T-helper 1 cell treated with Interleukin-12 subunit alpha and Interleukin-12 subunit beta and Interleukin-4 antibody, amounts not matched to agents 30 μg/mL and 1 μg/mL, for 36 hours (primary cell): Measurements from ENCODE around the gene GAMT.

Source experiments
- H3K27ac Mint-ChIP-seq: one replicate; pipeline ENCODE4 v1.8.0; 2021; ENCODE audit warnings: mild to moderate bottlenecking, mixed read lengths
- H3K27me3 Mint-ChIP-seq: one replicate; pipeline ENCODE4 v1.8.0; 2021; ENCODE audit warnings: low read depth, mixed read lengths
- H3K36me3 Mint-ChIP-seq: one replicate; pipeline ENCODE4 v1.8.0; 2021; ENCODE audit warnings: low read depth, mixed read lengths
- H3K4me1 Mint-ChIP-seq: one replicate; pipeline ENCODE4 v1.8.0; 2021; ENCODE audit warnings: low read depth, mixed read lengths
- H3K4me3 Mint-ChIP-seq: one replicate; pipeline ENCODE4 v1.8.0; 2021; ENCODE audit warnings: mild to moderate bottlenecking, moderate library complexity, mixed read lengths
- H3K9me3 Mint-ChIP-seq: one replicate; pipeline ENCODE4 v1.8.0; 2021; ENCODE audit warnings: mixed read lengths

Gene GAMT

GRCh38 chr19:1402411-1403070 lies 1.2 kb upstream of the GAMT start:
- no peak overlapping the region for H3K27ac Mint-ChIP-seq
- no peaks in the 10 kb centered on the region for H3K36me3 Mint-ChIP-seq

GRCh38 chr19:1401889-1402217 lies 511 bp upstream of the GAMT start:
- peaks cover 8% of the 10 kb centered on the region for H3K4me1 Mint-ChIP-seq
- no peaks in the 10 kb centered on the region for H3K36me3 Mint-ChIP-seq
- no peaks in the 10 kb centered on the region for H3K9me3 Mint-ChIP-seq
- H3K4me3 Mint-ChIP-seq = peak overlapping the region; percentile 34
- H3K27ac Mint-ChIP-seq = no peak overlapping the region
- peaks cover 5% of the 10 kb centered on the region for H3K27me3 Mint-ChIP-seq

More at GRCh38 chr19:1402411-1403070, 1.2 kb upstream of the GAMT start:
- Mint-ChIP-seq H3K27me3 (peaks cover 5% of the 10 kb centered on the region), H3K9me3 (no peaks in the 10 kb centered on the region), H3K4me3 (peak overlapping the region; percentile 76), H3K4me1 (peaks cover 8% of the 10 kb centered on the region)

DNA sequence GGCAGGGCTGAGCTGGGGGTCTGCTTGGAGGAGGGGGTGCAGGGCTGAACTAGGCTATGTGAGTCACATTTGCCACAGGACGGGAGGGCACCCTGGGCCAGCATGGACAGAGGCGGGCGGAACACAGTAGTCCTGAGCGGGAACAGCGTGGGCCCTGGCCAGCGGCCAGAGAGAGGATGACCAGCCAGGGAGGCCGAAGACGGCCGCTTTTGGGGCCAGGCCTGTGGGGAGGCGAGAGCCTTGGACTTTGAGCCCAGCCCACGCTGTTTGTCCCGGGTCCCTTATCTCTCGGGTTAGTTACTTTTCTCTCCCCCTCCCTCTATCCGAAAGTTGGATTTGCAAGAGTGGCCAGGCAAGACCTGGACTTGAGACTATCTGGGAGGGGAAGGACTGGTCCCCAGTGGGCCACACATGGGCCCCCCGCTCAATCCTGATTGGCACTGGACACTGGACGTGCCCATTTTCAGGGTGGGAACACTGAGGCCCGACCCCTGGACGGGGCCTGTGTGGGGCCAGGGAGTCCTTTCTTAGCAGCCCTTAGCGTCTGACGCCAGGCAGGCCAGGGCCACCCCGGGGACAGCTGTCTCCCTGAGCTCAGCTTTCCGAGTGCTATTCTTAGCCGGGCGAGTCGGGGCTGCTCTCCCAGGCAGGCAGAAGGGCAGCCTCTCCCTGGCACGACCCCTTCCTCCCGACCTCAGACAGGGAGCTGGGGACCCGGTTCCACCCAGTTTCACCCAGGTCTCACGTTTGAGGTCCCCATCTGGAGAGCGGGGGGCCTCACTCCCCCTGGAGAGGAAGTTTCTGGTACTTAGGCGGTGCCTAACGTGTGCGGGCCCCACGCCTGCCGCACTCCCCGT lies 833 bp downstream of the GAMT start:
- Mint-ChIP-seq H3K36me3 (no peaks in the 10 kb centered on the region), H3K4me1 (peaks cover 3% of the 10 kb centered on the region), H3K4me3 (peak overlapping the region; percentile 40), H3K27me3 (peaks cover 5% of the 10 kb centered on the region), H3K9me3 (no peaks in the 10 kb centered on the region), H3K27ac (no peak overlapping the region)

- Mint-ChIP-seq H3K36me3 (no peaks in the 10 kb centered on the region), H3K4me1 (peaks cover 3% of the 10 kb centered on the region), H3K4me3 (no peak overlapping the region), H3K27me3 (peaks cover 5% of the 10 kb centered on the region), H3K9me3 (no peaks in the 10 kb centered on the region), H3K27ac (no peak overlapping the region)
Observed at GRCh38 chr19:1399745-1400144, 1.6 kb downstream of the GAMT start.

GRCh38 chr19:1399079-1399478 lies 2.3 kb downstream of the GAMT start:
- peaks cover 5% of the 10 kb centered on the region for H3K27me3 Mint-ChIP-seq
- no peaks in the 10 kb centered on the region for H3K36me3 Mint-ChIP-seq
- peaks cover 3% of the 10 kb centered on the region for H3K4me1 Mint-ChIP-seq
- H3K4me3 Mint-ChIP-seq = no peak overlapping the region
- no peaks in the 10 kb centered on the region for H3K9me3 Mint-ChIP-seq
- no peak overlapping the region for H3K27ac Mint-ChIP-seq

GRCh38 chr19:1397838-1398237 lies 3.5 kb downstream of the GAMT start:
- Mint-ChIP-seq H3K36me3 (no peaks in the 10 kb centered on the region), H3K4me1 (peaks cover 2% of the 10 kb centered on the region), H3K27ac (no peak overlapping the region), H3K9me3 (no peaks in the 10 kb centered on the region), H3K4me3 (no peak overlapping the region), H3K27me3 (peaks cover 3% of the 10 kb centered on the region)

DNA sequence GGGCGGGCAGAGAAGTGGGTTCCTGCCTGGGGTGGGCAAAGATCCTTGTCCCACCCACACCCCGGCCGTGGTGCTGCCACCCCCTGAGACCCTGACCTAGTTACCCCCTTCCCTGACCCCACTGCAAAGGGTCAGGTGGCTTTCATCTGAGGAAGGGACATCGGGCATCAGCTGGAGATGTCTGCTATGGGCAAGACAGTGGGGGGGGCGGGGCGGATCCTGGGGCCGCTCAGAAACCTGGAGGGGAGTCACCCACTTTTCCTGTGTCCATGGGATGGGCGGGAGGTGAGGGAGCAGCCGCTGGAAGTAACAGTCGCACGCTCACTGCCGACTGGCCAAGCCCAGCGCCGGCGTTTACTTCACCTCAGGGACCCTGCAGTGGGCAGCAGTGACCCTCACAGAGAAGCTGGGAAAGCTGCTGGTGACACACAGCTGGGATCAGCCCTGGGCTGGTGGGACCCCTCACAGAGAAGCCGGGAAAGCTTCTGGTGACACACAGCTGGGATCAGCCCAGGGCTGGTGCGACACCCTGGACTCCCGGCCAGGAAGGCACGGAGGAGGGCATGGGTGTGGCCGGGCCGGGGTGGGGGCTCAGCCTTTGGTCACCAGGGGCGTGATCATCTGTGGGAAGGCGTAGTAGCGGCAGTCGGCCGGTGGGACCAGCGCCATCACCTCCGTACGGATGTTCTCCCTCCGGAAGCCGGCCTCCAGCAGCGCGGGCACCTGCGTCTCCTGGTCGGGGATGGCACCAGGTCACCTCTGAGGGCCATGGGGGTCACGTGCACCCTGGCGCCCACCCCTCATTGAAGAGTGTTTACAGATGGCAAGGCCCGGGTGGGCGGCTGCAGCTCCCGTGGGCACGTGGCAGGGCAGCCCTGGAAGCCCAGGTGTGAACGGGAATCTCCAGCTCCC lies 4.3 kb downstream of the GAMT start:
- Mint-ChIP-seq H3K4me3 (no peak overlapping the region), H3K9me3 (no peaks in the 10 kb centered on the region), H3K27ac (no peak overlapping the region)

GRCh38 chr19:1396019-1396767 lies 5.1 kb downstream of the GAMT start:
- Mint-ChIP-seq H3K27me3 (no peaks in the 10 kb centered on the region), H3K4me3 (no peak overlapping the region), H3K36me3 (no peaks in the 10 kb centered on the region), H3K4me1 (no peaks in the 10 kb centered on the region), H3K9me3 (no peaks in the 10 kb centered on the region), H3K27ac (no peak overlapping the region)

More for the DNA sequence above, 4.3 kb downstream of the GAMT start:
- no peaks in the 10 kb centered on the region for H3K4me1 Mint-ChIP-seq
- H3K27me3 Mint-ChIP-seq = no peaks in the 10 kb centered on the region
- H3K36me3 Mint-ChIP-seq = no peaks in the 10 kb centered on the region

DNA sequence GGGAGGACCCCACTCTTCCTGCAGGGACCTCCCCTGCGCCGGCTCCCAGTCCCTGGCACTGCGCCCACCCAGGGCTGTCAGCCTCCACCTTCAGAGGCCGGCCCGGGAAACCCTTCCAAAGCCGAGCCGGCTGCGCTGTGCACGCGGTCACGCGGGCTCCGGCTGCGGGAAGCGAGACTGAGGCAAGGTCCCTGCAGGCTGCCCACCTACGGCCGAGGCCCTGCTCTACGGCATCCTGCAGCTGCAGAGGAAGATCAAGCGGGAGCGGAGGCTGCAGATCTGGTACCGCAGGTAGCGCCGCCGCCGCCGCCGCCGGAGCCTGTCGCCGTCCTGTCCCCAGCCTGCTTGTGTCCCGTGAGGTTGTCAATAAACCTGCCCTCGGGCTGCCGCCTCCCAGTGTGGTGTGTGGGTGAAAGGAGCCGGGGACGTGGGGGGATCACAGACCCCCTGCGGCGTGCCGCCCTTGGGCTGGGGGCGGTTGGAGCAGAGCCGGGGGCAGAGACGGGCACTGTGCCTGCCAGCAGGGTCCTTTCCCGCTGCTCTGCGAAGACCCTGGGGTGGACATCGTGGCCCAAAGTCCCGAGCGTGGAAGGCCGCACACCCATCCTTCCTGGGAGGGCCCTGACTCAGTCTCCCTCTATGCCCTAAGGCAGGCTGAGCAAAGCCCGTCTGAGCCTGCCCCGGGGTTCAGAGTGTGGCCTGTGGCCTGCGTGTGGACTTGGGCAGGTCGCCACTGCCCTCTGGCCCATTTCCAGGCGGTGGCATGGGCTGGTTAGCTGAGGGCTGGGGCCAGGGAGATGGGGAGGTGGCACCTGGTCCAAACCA lies 5.9 kb downstream of the GAMT start:
- Mint-ChIP-seq H3K27me3 (no peaks in the 10 kb centered on the region), H3K27ac (no peak overlapping the region), H3K36me3 (peaks cover under 1% of the 10 kb centered on the region), H3K4me3 (no peak overlapping the region), H3K9me3 (no peaks in the 10 kb centered on the region), H3K4me1 (no peaks in the 10 kb centered on the region)

DNA sequence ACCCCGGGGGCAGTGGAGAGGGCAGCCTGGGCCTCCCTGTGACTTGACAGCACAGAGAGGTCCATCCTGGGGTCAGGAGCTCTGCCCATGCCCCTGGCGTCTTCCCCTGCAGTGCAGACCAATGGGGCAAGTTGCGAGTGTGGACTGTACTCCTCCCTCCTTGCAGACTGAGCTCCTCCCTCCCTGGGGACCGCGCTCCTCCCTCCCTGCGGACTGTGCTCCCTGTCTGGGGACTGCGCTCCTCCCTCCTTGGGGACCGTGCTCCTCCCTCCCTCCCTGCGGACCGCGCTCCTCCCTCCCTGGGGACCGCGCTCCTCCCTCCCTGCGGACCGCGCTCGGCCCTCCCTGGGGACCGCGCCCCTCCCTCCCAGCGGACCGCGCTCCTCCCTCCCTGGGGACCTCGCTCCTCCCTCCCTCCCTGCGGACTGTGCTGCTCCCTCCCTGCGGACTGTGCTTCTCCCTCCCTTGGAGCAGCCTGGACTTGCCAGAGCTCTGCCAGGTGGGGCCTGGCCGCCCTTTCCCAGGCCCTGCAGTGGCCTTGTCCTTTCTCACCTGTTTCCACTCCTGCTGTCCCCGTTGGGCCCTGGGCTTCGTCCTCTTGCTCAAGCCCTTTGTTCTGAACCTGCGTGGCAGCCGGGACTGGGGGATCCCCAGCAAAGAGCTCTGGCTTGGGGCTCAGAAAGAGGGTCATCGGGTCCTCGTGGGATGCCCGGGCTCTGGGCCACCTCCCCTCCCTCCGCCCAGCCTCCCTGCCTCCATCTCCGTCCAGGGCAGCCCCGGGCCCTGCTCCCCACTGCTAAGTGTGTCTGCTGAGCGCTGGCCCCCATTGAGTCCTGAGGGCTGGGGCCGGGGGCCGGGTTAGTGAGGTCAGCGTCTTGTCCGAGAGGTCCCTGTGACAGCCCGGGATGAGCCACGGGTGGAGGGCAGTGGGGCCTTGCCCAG lies 6.8 kb downstream of the GAMT start:
- Mint-ChIP-seq H3K36me3 (peaks cover 4% of the 10 kb centered on the region), H3K4me3 (no peak overlapping the region)

GRCh38 chr19:1393841-1394240 lies 7.5 kb downstream of the GAMT start:
- Mint-ChIP-seq H3K27me3 (no peaks in the 10 kb centered on the region), H3K36me3 (peaks cover 9% of the 10 kb centered on the region), H3K4me3 (no peak overlapping the region), H3K4me1 (no peaks in the 10 kb centered on the region), H3K9me3 (no peaks in the 10 kb centered on the region), H3K27ac (no peak overlapping the region)

More for the DNA sequence above, 6.8 kb downstream of the GAMT start:
- H3K27me3 Mint-ChIP-seq = no peaks in the 10 kb centered on the region
- no peaks in the 10 kb centered on the region for H3K9me3 Mint-ChIP-seq
- no peak overlapping the region for H3K27ac Mint-ChIP-seq
- no peaks in the 10 kb centered on the region for H3K4me1 Mint-ChIP-seq

DNA sequence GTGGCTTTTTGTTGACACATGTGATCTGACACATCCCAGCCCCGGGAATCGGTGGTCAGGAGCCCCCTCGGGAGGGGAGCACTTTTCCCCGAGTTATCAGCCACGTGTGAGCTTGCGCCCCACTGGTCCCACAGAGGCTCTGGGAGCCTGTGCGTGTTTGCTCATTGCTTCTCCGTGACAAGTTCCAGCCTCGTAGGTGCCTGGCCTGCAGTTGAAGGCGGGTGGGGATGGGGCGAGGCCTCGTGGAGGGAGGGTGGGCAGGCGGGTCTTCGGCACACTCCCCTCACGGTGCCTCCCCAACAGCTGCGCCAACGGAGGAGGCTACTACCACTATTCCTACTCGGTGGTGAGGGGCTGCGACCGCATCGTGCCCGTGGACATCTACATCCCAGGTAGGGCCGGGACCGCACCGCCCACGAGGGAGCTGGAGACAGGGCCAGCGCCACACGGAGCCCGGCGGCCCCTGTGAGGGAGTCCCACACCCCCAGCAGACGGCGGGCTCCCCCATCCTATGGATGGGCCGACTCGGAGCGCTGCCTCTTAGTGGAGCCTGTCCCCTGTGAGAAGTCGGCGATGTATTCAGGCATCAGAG lies 8.3 kb downstream of the GAMT start:
- no peak overlapping the region for H3K4me3 Mint-ChIP-seq

More for the DNA sequence above, 8.3 kb downstream of the GAMT start:
- Mint-ChIP-seq H3K9me3 (no peaks in the 10 kb centered on the region), H3K27ac (no peak overlapping the region), H3K36me3 (peaks cover 9% of the 10 kb centered on the region), H3K27me3 (no peaks in the 10 kb centered on the region), H3K4me1 (no peaks in the 10 kb centered on the region)
